Measurements from ENCODE around the gene LRRK1.
A peak's percentile ranks its signal among the peaks of the same experiment; 100 is the strongest.

Gene LRRK1

DNA sequence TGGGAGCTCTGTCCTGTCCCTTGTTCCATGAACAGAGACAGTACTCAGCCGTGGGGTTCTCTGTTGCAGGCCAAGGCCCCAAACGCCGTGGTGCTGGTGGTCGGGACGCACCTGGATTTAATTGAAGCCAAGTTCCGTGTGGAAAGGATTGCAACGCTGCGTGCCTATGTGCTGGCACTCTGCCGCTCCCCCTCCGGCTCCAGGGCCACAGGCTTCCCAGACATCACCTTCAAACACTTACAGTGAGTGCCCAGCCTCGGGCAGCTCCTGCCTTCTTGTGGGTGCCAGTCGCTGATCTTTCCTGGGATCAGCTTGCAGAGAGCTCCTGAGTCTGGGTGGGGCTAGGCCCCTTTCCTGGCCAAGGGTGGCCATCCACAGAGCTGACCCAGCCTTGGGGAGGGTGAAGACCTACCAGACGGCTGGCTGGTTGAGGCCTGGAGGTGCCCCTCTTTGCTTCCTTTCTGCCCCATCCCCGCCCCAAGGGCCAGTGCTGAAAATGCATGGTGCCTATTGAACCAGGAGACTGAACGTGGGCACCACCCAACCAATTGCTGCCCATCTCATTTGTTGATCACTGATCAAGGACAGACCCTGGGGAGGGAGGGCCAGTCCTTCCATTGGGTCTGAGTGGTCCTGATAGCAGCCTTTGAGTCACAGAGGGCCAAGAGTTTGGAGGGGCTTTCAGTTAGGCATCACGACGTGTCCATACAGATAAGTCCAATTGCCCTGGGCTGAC is 106.9 kb downstream of the LRRK1 start:
- no peak overlapping the region for H3K27ac Mint-ChIP-seq
- H3K36me3 Mint-ChIP-seq (ENCODE audit: low read depth) = no peaks in the 10 kb centered on the region
- no peak overlapping the region for H3K4me3 Mint-ChIP-seq
- no peaks in the 10 kb centered on the region for H3K9me3 Mint-ChIP-seq
- DNase-seq = no peak
- H3K4me1 Mint-ChIP-seq = peaks cover 22% of the 10 kb centered on the region
- peaks cover 29% of the 10 kb centered on the region for H3K27me3 Mint-ChIP-seq (ENCODE audit: low read depth, poor library complexity)
- TF ChIP-seq CTCF (IDR thresholded peaks at IDR 0.05) = no peak

DNA sequence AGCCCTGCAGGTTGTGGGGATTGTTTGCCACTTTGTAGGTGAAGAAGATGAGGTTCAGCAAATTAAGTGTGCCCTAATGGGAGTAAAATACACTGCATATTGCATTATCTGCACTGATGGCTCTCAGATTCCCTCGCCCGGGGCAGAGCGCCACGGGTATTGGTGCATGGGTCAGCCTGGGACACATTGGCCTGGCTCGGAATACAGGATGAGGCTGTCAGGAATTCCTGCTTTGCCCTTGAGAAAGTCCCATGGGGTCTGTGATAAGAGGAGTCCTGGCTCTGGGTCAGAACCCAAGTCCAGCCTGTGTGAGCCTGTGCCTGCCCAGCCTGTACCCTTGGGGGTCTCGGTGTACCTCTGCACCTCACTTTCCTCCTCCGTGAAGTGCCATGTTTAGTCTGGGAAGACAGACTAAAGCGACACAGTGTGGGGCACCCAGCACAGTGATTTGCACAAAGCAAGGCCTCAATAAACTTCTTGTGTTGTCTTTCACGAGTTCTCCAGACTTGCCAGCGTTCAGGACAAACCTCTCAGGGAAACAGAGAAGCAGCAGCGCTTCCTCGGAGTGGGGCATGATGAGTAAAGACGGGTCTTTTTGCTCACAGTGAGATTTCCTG is 107.6 kb downstream of the LRRK1 start:
- TF ChIP-seq CTCF (IDR thresholded peaks at IDR 0.05) = no peak
- Mint-ChIP-seq H3K27me3 (ENCODE audit: low read depth, poor library complexity) (peaks cover 31% of the 10 kb centered on the region), H3K36me3 (ENCODE audit: low read depth) (no peaks in the 10 kb centered on the region), H3K27ac (no peak overlapping the region), H3K4me3 (no peak overlapping the region), H3K4me1 (peaks cover 16% of the 10 kb centered on the region), H3K9me3 (no peaks in the 10 kb centered on the region)
- DNase-seq = no peak

DNA sequence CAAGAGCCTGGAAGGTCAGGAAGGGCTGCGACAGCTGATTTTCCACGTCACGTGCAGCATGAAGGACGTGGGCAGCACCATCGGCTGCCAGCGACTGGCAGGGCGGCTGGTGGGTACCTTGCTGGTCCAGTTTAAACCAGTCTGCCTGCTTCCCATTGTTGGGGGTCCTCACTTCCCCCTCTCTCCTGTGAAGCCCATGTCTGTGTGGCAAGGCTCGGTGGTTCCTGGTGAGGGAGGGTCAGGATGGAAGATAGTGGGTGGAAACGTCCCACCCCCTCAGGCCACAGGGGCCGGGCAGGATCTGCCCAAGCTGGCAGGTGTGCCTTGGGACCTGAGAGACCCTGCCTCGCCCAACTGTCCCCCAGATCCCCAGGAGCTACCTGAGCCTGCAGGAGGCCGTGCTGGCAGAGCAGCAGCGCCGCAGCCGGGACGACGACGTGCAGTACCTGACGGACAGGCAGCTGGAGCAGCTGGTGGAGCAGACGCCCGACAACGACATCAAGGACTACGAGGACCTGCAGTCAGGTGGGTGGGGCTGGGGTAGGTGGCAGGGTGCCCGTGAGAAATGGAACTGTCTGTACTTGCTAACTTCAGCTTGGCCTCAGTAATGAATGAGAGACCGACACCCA is 108.2 kb downstream of the LRRK1 start:
- no peaks in the 10 kb centered on the region for H3K36me3 Mint-ChIP-seq (ENCODE audit: low read depth)
- no peaks in the 10 kb centered on the region for H3K9me3 Mint-ChIP-seq
- H3K27me3 Mint-ChIP-seq (ENCODE audit: low read depth, poor library complexity) = peaks cover 31% of the 10 kb centered on the region
- peaks cover 16% of the 10 kb centered on the region for H3K4me1 Mint-ChIP-seq
- H3K27ac Mint-ChIP-seq = no peak overlapping the region
- TF ChIP-seq CTCF (IDR thresholded peaks at IDR 0.05) = no peak
- H3K4me3 Mint-ChIP-seq = no peak overlapping the region
- no peak for DNase-seq

DNA sequence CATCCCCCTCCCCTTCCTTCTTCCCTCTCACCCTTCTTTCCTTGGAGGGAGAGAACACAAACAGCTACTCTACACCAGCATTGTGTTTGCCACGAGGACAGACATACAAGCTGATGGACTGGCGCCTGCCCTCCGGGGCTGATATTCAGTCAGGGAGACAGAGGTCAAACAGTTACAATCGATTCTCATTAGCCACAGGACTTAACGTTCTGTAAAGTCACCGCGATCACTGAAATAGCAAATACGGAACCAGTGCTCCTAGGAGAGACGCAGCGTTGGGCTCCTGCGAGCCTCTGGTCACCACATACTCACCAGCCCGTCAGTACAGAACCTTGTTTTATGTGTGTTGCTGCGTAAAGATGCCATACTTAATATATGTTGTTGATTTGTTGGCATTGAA is 108.8 kb downstream of the LRRK1 start:
- peak overlapping the region; percentile 41 for H3K27ac Mint-ChIP-seq
- peaks cover 31% of the 10 kb centered on the region for H3K27me3 Mint-ChIP-seq (ENCODE audit: low read depth, poor library complexity)
- no peak overlapping the region for H3K4me3 Mint-ChIP-seq
- no peaks in the 10 kb centered on the region for H3K36me3 Mint-ChIP-seq (ENCODE audit: low read depth)
- no peak for DNase-seq
- peaks cover 16% of the 10 kb centered on the region for H3K4me1 Mint-ChIP-seq
- no peaks in the 10 kb centered on the region for H3K9me3 Mint-ChIP-seq
- TF ChIP-seq CTCF (IDR thresholded peaks at IDR 0.05) = no peak

DNA sequence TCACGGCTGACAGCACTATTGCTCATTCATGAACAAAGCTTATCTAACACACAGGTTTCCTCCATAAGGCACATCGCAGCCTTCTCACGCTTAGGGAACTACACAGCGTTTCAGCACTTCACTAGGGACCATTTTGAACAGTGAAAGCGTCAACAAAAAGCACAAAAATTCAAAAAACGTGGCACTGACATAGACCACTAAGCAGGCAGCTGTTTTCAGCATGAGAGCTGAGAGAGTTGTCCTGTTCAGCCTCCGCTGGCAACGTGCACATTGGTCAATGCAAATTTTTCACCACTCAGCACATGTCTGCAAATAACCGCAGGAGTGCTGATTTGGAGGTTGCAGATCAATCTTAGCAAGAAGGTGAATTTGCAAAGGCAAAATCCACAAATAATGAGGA is 109.2 kb downstream of the LRRK1 start:
- no peak for TF ChIP-seq CTCF (IDR thresholded peaks at IDR 0.05)
- Mint-ChIP-seq H3K4me1 (peaks cover 16% of the 10 kb centered on the region), H3K36me3 (ENCODE audit: low read depth) (no peaks in the 10 kb centered on the region), H3K27ac (no peak overlapping the region), H3K4me3 (no peak overlapping the region), H3K9me3 (peaks cover 2% of the 10 kb centered on the region), H3K27me3 (ENCODE audit: low read depth, poor library complexity) (peaks cover 31% of the 10 kb centered on the region)
- DNase-seq = no peak

All from nephron progenitor cell (in vitro differentiated cells).